Measurements from ENCODE around the gene AP4E1.

GRCh38 chr15:50930792-50931191 lies 22.3 kb downstream of the AP4E1 start:
- TF ChIP-seq CTCF (IDR thresholded peaks at IDR 0.05) = no peak
- TF ChIP-seq POLR2A (IDR thresholded peaks at IDR 0.05) = no peak
- no peak for TF ChIP-seq EP300 (IDR thresholded peaks at IDR 0.05)
